GM21786 (cell line): ENCODE results near the gene ACAN.

Experiments used
- ATAC-seq: cut with Tn5 transposase; IDR thresholded peaks from one replicate; pipeline ENCODE4 v1.9.1; 2021; ENCODE audit not compliant: unreplicated experiment

Gene ACAN

GRCh38 chr15:88803241-88803919, at the start of gene ACAN:
Gene ACAN (plus strand): TSS chr15:88803436. CDS start chr15:88836207, 32,771 bp downstream.
- no peak for ATAC-seq

GRCh38 chr15:88756521-88756920, 46.7 kb upstream of the ACAN start:
- ATAC-seq, result no peak

GRCh38 chr15:88756921-88757320, 46.3 kb upstream of the ACAN start:
- ATAC-seq, result no peak

GRCh38 chr15:88759872-88760271, 43.4 kb upstream of the ACAN start:
- ATAC-seq, result no peak

- ATAC-seq, result no peak
Observed at GRCh38 chr15:88764448-88764847, 38.8 kb upstream of the ACAN start.

GRCh38 chr15:88765212-88765611, 38.0 kb upstream of the ACAN start:
- no peak for ATAC-seq

- no peak for ATAC-seq
Observed at GRCh38 chr15:88769161-88769971, 33.9 kb upstream of the ACAN start.

GRCh38 chr15:88775776-88776175, 27.5 kb upstream of the ACAN start:
- ATAC-seq, result no peak

GRCh38 chr15:88776646-88777045, 26.6 kb upstream of the ACAN start:
- no peak for ATAC-seq

GRCh38 chr15:88779944-88780343, 23.3 kb upstream of the ACAN start:
- no peak for ATAC-seq

- ATAC-seq, result no peak
Observed at GRCh38 chr15:88782465-88782864, 20.8 kb upstream of the ACAN start.

GRCh38 chr15:88785217-88785616, 18.0 kb upstream of the ACAN start:
- ATAC-seq, result no peak

- no peak for ATAC-seq
Observed at GRCh38 chr15:88788036-88788435, 15.2 kb upstream of the ACAN start.

GRCh38 chr15:88788816-88789215, 14.4 kb upstream of the ACAN start:
- no peak for ATAC-seq

- no peak for ATAC-seq
Observed at GRCh38 chr15:88790486-88790885, 12.8 kb upstream of the ACAN start.

- ATAC-seq, result no peak
Observed at GRCh38 chr15:88791637-88792036, 11.6 kb upstream of the ACAN start.

- ATAC-seq, result no peak
Observed at GRCh38 chr15:88792342-88793282, 10.6 kb upstream of the ACAN start.

GRCh38 chr15:88794001-88794400, 9.2 kb upstream of the ACAN start:
- no peak for ATAC-seq

- no peak for ATAC-seq
Observed at GRCh38 chr15:88797663-88798339, 5.4 kb upstream of the ACAN start.

- no peak for ATAC-seq
Observed at GRCh38 chr15:88799341-88799740, 3.9 kb upstream of the ACAN start.

- ATAC-seq, result no peak
Observed at GRCh38 chr15:88800026-88800425, 3.2 kb upstream of the ACAN start.
